Sigmoid colon (tissue), 3 donors: ENCODE results near the gene PCSK1N.

Experiments
- POLR2A ChIP-seq, 2 donors: fragments of 450-650 bp; IDR thresholded peaks; one replicate each; pipeline ENCODE4 v1.6.1; 2016; ENCODE audit warnings: antibody characterized with exemption in 2 of 2, mild to moderate bottlenecking in 2 of 2, moderate library complexity in 2 of 2
- TF ChIP-seq, protein P1 (sequence below), 4 experiments: fragments of 450-650 bp in 3 of 4; fragments of 200-600 bp in 1 of 4; IDR thresholded peaks; one replicate each; pipeline ENCODE4 v1.5.1; 2016 to 2019; ENCODE audit warnings: antibody characterized with exemption in 4 of 4, mild to moderate bottlenecking in 3 of 4, moderate library complexity in 2 of 4

DNA sequence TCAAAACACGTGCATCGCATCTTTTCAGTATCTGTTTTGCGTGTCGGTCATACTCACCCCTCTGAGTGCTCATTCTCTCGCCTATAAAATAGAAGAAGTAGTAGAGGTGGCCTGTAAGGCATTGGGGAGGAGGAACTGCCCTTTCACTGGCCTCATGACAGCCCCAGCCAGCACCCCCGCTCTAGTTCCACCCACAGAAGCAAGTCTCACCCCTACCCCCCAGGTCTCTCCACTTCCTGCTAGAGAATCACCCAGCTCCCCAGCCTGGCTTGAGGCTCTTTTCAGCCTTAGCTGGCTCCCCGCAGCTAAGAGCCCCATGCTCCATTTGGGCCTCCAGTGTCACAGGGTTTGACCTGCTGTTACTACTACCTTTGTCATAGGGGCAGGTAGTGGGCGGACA, 21.8 kb downstream of the PCSK1N start:
- TF ChIP-seq, protein P1, sequence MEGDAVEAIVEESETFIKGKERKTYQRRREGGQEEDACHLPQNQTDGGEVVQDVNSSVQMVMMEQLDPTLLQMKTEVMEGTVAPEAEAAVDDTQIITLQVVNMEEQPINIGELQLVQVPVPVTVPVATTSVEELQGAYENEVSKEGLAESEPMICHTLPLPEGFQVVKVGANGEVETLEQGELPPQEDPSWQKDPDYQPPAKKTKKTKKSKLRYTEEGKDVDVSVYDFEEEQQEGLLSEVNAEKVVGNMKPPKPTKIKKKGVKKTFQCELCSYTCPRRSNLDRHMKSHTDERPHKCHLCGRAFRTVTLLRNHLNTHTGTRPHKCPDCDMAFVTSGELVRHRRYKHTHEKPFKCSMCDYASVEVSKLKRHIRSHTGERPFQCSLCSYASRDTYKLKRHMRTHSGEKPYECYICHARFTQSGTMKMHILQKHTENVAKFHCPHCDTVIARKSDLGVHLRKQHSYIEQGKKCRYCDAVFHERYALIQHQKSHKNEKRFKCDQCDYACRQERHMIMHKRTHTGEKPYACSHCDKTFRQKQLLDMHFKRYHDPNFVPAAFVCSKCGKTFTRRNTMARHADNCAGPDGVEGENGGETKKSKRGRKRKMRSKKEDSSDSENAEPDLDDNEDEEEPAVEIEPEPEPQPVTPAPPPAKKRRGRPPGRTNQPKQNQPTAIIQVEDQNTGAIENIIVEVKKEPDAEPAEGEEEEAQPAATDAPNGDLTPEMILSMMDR (IDR thresholded peaks at IDR 0.05): no peak
- TF ChIP-seq POLR2A (IDR thresholded peaks at IDR 0.05): no peak
